HG03135 (cell line): ENCODE results near the gene CAPNS1.
A peak's percentile ranks its signal among the peaks of the same experiment; 100 is the strongest.

Source experiments
- ATAC-seq: cut with Tn5 transposase; IDR thresholded peaks from one replicate; pipeline ENCODE4 v1.9.1; 2021; ENCODE audit warnings: mild to moderate bottlenecking, moderate library complexity; ENCODE audit not compliant: unreplicated experiment

Gene CAPNS1

DNA sequence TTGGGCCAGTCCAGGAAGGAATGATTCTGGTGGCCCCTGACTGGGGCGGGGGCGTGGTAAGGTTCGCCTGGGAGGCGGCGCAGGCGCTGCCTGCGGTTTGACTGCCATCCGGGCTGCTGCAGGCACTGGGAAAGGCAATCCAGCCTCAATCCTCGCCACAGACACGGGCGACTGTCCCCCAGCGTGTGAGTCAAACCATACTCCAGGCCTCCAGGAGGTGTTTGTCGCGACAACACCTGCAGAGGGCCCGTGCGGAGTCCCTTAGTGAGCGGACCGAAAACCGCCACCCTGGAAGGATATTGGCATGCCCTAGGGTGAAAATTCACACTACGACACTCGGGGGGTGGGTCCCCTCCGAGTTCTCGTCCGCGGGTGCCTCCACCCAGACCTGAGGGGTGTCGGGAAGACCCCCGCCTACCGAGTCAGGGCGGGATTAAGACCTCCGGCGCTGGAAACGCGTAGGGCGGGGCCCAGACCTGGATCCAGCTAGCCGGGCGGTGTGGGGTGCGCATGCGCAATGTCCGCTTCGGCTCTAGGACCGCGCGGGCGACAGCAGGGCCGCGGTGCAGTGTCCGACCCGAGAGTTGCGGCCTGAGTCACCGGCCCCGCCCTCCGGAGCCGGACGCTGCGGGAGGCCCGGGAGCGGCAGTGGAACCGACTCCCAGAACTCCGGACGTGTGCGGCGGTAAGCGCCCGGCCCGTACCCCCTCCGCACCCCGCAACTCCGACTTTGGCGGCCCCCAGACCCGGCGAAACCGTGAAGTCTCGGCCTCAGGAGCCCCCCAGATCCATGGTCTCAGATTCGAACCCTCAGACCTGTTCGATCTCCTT, at the start of gene CAPNS1:
Gene CAPNS1 (plus strand): TSS at position 594 of the 831 bp plus-strand sequence. CDS start 946 bp downstream, outside the sequence.
- ATAC-seq, result peak; percentile 71

DNA sequence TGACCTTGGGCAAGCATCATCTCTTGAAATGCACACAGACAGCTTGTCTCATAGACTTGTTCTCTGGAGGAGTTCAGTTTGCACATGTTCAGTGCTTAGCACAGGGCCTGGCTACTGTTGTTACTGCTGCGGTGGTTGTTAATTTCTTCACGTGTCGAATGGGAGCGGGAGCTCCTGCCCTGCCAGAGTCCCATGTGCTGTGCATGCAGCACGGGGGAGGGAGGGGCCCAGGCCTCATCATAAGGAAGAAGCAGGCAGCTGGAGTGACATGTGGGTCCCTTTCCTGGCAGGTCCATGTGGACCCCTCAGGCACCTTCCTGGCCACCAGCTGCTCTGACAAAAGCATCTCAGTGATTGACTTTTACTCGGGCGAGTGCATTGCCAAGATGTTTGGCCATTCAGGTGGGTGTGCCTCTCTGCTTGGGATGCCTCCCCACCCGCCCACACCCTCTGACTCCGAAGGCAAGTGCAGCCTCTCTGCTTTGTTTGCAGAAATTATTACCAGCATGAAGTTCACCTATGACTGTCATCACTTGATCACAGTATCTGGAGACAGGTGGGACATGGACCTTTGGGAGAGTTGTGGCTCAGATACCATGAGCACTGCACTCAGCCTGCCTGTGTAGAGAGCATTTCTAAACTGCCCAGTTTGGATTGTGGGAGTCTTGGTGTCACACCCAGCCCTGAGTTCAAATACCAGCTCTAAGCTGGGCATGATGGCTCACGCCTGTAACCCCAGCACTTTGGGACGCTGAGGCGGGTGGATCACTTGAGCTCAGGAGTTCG, 48.8 kb upstream of the CAPNS1 start:
- no peak for ATAC-seq

DNA sequence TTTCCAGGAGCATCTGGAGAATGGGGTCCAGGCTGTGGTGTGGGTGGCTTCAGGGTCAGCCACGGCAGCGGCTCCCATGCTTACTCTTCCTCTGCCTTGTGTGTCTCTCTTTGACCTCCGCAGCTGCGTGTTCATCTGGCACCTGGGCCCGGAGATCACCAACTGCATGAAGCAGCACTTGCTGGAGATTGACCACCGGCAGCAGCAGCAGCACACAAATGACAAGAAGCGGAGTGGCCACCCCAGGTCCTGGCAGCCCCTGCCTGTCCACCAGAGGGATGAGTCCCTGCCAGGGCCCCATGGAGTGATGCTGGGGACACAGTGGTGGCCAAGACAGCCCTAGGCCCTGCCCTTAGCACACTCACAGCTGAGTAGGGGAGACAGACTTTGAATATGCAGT, 47.3 kb upstream of the CAPNS1 start:
- ATAC-seq, result no peak

DNA sequence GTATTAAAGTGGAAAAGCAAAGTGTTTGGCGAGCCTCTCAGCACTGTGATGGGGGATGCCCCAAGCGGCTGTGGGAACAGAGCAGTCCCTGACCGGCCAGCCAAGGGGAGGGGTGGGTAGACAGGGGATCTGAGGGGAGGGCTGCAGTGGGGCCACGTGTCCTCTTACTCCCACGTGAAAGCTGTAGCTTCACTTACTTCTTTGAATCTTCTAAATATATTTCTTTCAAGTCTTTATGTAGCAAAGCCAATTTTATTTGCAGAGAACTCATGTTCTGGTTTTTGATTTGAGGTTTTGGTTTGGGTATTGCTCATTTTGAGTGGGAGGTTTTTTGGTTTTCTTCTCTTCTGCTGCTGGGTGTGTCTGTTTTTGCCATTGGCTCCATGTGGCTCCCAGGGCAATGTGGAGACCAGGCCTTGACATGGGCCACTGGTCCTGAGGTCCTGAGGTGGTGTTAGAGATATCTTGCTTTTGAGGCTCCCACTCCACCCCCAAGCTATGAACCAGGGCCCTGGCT, 46.7 kb upstream of the CAPNS1 start:
- ATAC-seq, result no peak

DNA sequence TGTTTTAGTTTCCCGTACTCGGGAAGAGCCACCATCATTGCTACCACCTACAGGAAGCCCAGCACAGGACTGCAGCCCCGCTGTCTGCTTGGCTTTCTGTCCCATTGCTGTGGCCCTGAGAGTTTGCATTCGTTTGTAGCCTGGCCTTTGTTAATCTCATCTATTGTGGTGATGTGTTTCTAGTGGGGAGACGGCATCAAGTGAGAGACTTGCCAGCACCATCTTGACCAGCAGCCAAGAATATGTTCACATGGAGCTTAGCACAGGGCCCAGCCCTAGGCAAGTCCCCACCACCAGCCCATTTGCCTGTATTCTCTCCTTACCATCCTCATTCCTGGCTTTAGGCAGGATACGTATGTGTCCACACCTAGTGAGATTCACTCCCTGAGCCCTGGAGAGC, 46.2 kb upstream of the CAPNS1 start:
- no peak for ATAC-seq

DNA sequence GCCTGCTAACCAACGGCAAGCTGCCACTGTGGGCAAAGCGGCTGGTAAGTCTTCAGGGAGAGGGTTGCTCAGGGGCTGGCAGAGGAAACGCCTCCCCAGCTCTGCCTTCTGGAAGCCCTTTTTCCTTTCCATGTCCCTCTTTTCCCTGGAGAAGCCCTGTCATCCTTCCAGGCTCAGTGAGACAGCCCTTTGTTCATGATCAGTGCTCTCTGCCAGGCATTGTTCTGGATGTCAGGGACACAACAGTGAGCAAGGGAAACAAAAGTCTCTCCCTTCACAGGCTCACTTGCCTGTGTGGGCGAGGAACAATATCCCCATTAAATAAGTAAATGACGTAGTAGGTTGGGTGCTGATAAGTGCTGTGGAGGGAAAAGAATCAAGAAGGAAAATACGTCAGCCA, 42.8 kb upstream of the CAPNS1 start:
- no peak for ATAC-seq

DNA sequence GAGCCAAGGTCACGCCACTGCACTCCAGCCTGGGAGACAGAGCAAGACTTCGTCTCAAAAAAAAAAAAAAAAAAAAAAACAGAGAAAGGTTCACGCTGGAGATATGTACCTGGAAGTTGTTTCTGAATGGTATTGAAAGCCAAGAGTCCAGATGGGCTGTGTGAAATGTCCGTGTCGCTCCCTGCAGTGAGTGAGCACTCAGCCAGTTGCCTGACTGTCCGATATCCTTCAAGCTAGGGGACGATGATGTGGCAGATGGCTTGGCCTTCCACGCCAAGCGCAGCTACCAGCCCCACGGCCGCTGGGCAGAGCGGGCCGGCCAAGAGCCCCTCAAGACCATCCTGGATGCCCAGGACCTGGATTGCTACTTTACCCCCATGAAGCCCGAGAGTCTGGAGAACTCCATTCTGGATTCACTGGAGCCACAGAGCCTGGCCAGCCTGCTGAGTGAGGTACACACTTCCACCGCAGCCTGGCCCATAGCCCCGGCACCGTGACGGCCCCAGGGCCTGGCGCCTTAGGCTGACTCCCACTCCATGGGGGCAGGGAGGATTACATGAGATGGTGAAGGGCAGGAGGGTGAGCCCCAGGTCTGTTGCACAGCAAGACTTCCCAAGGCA, 40.6 kb upstream of the CAPNS1 start:
- no peak for ATAC-seq

DNA sequence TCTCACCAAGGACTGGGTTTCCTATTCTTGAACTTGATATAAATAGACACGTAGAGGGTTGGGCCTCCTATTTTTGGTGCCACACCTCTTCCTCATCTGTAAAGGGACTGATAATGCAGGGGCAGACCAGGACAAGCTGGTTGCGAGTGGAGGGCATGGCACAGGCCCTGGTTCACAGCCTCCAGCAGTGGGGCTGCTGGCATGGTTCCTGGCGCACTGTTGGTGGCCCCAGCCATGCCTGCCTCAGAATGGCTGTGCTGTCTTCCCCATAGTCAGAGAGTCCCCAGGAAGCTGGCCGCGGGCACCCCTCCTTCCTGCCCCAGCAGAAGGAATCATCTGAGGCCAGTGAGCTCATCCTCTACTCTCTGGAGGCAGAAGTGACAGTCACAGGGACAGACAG, 39.4 kb upstream of the CAPNS1 start:
- no peak for ATAC-seq

DNA sequence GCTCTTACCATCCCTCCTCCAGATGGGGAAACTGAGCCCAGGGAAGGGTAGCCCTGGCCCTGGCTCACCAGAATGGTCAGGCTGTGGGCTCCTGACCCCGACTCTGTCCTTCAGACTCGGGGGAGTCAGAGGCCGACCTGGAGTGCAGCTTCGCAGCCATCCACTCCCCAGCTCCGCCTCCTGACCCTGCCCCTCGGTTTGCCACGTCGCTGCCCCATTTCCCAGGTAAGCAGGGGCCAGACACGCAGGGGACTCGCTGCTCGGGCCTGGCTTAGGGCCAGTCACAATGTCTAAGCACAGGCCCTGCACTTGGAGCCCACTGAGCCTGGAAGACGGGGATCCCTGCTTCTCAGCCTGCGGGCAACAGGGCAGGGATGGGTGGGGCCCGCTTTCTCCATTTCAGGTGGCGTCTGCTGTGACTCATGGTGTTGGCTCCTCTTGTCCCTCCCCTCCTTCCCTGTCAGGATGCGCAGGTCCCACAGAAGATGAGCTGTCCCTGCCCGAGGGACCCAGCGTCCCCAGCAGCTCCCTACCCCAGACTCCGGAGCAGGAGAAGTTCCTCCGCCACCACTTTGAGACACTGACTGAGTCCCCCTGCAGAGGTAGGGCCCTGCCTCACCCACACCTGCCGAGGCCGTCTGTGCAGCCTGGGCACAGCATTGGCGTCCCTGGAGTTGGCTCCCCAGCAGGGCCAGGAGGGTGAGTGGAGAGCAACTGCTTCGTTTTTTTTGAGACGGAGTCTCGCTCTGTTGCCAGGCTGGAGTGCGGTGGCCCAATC, 38.1 kb upstream of the CAPNS1 start:
- ATAC-seq, result no peak

DNA sequence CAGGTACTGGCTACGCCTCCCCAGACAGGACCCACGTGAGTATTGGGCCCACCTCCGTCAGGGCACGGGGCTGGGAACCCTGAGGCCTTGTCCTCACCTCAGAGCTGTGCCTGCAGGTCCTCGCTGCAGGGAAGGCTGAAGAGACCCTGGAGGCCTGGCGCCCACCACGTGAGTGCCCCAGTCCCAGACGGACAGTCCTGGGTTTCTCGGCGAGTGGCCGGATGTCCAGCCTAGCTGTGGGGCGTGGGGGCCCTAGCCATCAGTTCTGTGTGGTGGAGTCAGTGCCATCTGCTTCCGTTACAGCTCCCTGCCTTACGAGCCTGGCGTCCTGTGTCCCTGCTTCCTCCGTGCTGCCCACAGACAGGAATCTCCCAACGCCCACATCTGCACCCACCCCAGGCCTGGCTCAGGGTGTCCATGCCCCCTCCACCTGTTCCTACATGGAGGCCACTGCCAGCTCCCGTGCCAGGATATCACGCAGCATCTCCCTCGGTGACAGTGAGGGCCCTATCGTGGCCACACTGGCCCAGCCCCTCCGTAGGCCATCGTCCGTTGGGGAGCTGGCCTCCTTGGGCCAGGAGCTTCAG, 36.7 kb upstream of the CAPNS1 start:
- no peak for ATAC-seq

DNA sequence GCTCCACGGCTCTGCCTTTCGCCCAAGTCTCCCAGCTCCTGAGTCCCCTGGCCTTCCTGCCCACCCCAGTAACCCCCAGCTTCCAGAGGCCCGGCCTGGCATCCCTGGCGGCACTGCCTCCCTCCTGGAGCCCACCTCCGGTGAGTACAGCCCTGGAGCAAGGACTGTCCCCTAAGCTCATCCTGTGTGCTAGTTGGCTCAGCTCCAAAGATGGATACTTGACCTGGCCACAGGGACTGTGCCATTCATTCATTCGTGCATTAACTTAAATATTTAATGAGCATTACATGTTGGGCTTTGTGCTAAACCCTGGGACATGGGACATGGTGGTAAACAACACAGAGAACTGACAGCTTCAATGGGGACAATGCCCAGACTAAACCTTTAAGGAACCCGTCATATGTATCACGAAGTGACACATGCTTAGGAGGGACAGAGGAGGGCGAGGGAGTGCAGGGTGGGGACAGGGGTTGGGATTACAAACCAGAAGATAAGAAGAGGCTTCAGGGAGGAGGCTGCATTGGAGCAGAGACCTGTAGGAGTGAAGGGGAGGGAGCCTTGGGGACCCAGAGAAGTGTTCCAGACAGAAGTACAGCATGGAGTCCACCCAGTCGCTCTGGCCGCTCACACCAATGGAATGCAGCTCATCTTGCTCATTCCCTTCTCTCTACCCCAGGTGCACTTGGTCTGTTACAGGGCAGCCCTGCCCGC, 35.9 kb upstream of the CAPNS1 start:
- ATAC-seq, result no peak

DNA sequence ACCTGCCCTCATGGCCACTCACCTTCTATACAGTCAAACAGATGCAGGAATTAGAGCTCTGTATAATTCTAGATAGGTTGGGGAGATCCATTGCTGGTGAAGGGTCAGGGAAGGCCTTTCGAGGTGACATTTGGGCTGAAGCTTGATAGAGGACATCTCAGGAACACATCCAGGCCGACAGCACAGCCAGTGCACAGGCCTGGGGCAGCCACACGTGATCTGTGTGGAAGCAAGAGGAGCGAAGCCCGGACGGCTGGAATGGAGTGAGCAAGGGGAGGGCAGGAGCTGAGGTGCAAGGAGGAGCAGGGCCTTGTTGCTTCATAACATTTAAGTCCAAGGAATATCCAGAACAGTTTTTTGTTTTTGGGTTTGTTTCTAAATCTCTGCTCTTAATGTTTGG, 33.4 kb upstream of the CAPNS1 start:
- no peak for ATAC-seq

DNA sequence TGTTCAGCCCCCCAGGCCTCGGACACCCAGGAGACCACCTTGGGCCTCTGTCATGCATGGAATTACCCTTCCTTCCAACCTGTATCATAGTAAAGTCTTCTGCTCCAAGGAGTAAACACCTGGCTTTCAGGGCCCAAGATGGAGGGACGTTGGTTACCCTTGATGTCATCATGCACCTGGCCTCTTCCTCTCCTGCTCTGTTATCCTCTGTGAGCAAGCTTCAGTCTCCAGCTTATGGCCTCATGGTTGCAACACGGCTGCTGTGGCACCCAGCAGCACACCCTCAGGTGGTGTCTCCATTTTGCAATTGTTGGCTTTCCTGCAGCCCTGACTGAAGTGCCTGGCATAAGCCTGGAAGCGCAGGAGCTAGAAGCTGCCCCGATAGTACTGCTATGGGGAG, 32.9 kb upstream of the CAPNS1 start:
- ATAC-seq, result no peak

DNA sequence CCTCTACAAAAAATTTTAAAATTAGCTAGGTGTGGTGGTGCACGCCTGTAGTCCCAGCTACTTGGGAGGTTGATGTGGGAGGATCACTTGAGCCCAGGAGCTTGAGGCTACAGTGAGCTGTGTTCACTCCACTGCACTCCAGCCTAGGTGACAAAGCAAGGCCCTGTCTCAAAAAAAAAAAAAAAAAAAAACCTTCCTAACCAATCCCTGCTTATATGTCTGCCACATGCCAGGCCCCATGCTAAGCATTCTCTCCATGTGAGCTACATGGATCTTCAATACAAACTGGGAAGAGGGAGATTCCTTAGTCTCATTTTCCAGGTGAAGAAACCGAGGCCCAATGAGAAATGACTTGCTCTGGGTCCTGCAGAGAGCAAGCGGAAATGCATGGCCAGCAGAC, 31.2 kb upstream of the CAPNS1 start:
- ATAC-seq, result no peak

DNA sequence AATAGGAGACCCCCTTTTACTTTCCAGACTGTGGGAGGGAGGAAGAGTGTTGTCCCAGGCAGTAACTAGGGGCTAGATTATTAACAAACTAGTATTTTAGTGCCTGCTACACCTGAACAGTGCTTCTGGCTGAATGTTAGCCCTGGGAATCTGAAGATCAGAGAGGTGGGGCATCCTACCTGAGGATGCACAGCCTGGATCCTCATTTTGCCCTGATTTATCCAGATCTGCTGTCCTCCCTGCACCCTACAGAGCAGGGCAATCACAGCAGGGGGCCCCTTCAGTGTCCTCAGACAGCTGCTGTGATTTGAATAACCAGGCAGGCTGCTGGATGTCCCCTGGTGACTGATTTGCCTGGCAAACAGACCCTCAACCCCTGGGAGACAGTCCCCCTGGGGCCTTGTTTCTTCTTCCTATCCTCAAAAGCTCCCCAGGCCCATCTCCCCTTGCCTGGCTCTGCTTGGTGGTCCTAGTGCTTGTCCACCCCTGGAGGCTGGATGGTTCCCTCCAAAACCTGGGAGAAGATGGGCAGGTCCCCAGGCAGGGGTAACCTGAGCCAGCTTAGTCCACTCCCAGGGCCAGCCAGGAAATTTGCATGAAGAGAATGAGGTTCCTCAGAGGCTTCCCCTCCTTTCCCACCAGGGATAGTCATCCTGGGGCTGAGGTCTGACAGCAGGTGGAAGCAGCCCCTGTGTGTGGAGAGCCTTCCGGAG, 29.2 kb upstream of the CAPNS1 start, which contains the start of gene OVOL3:
Gene OVOL3 (plus strand): TSS at position 657 of the 713 bp plus-strand sequence. CDS start 60 bp downstream, outside the sequence.
- ATAC-seq, result no peak

DNA sequence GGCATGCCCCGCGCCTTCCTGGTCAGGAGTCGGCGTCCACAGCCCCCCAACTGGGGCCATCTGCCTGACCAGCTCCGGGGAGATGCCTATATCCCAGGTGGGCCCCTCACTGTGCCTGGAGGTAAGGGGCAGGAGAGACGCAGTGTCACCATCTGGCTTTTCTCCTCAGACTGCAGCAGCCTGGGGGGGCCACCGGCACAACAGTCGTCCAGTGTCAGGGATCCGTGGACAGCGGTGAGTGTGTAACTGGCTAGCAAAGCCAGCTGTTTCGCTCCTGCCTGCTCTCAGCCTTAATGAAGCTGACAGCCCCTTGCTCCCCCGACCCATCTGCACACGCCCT, 28.7 kb upstream of the CAPNS1 start:
- no peak for ATAC-seq

DNA sequence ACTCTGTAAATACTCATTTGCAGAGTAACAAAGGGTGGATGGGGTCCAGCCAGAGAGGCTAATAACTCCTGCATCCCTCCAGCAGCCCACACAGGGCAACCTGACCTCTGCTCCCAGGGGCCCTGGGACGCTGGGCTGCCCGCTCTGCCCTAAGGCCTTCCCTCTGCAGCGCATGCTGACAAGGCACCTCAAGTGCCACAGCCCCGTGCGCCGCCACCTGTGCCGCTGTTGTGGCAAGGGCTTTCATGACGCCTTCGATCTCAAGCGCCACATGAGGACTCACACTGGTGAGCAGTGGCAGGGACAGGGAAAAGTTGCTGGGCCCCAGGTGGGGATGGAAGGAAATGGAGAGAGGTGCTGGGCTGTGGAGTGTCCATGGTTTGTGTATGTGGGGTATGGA, 27.2 kb upstream of the CAPNS1 start:
- ATAC-seq, result no peak

DNA sequence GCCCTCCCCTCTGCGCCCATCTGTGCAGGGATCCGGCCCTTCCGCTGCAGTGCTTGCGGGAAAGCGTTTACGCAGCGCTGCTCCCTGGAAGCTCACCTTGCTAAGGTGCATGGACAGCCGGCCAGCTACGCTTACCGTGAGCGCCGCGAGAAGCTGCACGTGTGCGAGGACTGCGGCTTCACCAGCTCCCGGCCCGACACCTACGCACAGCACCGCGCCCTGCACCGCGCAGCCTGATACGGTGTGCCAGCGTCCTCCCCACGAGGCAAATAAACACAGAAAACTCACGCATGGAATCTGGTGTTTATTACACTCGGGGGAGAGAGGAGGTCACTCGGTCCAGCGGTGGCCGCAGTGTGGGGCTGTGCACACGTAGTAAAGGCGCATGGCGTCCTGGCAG, 26.4 kb upstream of the CAPNS1 start:
- ATAC-seq, result no peak
